B cell (primary cell): ENCODE results near the gene ASB7. TPM values are rescaled to one million over a fixed set of nuclear protein-coding genes. Genes with fewer than 3 reads are reported as not detected.

Experiments used
- ATAC-seq: fragments of 200-7000 bp; cut with Tn5 transposase; one replicate; pipeline ENCODE4 v1.10.0; 2021; ENCODE audit warnings: low read depth, mild to moderate bottlenecking, moderate number of reproducible peaks, moderate library complexity
- CTCF ChIA-PET: fragments of 350-600 bp; sonication (Branson Sonifier 250); formaldehyde crosslinking; loops from one replicate; lab custom pipeline; 2021; ENCODE audit warnings: antibody characterized with exemption, inconsistent platforms; lab: Charles Lee
- POLR2A ChIA-PET: fragments of 350-600 bp; sonication (Branson Sonifier 250); formaldehyde crosslinking; loops from one replicate; lab custom pipeline; 2021; ENCODE audit warnings: antibody characterized with exemption; lab: Charles Lee
- DNase-seq: peaks from one replicate; pipeline ENCODE4 v3.0.0; 2013
- H2AFZ ChIP-seq: 2 replicates; pipeline ENCODE4 v1.6.1; 2012; ENCODE audit warnings: mild to moderate bottlenecking, low read depth, low read length; ENCODE audit not compliant: insufficient read depth, poor library complexity, severe bottlenecking
- H3K27ac ChIP-seq, 2 donors: 1 replicate in 1 of 2; 2 replicates in 1 of 2; pipeline ENCODE4 v1.5.1; 2012 to 2013; ENCODE audit warnings: low read length in 2 of 2, mild to moderate bottlenecking in 2 of 2, moderate library complexity in 1 of 2
- H3K27me3 ChIP-seq, 4 experiments: fragments of 200-600 bp in 1 of 4; sonication (generic) in 1 of 4; replicated peaks in 1 of 4; 1 replicate in 2 of 4; 2 replicates in 2 of 4; pipeline versions ENCODE4 v1.6.1 to v1.7.0; 2013 to 2016; ENCODE audit warnings: low read length in 3 of 4, mild to moderate bottlenecking in 2 of 4, mixed read lengths in 1 of 4, moderate library complexity in 1 of 4; ENCODE audit not compliant: insufficient read depth in 4 of 4, control insufficient read depth in 3 of 4; ENCODE audit errors: control extremely low read depth in 1 of 4
- H3K36me3 ChIP-seq, 2 experiments: replicated peaks in 1 of 2; 1 replicate in 1 of 2; 2 replicates in 1 of 2; pipeline versions ENCODE4 v1.6.1 to v1.7.1; 2013; ENCODE audit warnings: low read length in 1 of 2; ENCODE audit not compliant: insufficient read depth in 2 of 2, control insufficient read depth in 1 of 2; ENCODE audit errors: control extremely low read depth in 1 of 2, extremely low read depth in 1 of 2
- H3K4me1 ChIP-seq, 2 donors: fragments of 200-600 bp in 1 of 2; sonication (generic) in 1 of 2; 1 replicate in 1 of 2; 2 replicates in 1 of 2; pipeline versions ENCODE4 v1.5.1 to v1.6.1; 2013 to 2017; ENCODE audit warnings: low read length in 2 of 2; ENCODE audit not compliant: control insufficient read depth in 2 of 2, insufficient read depth in 2 of 2
- H3K4me2 ChIP-seq: replicated peaks from 2 replicates; pipeline ENCODE3; 2012; ENCODE audit warnings: mild to moderate bottlenecking, low read depth, low read length; ENCODE audit not compliant: poor library complexity, severe bottlenecking
- H3K4me3 ChIP-seq, 5 experiments: fragments of 200-600 bp in 1 of 5; sonication (generic) in 1 of 5; 1 replicate in 3 of 5; 2 replicates in 2 of 5; pipeline versions ENCODE4 v1.5.1 to v1.7.0; 2011 to 2016; ENCODE audit warnings: low read length in 4 of 5, mild to moderate bottlenecking in 4 of 5, low read depth in 2 of 5, control low read depth in 1 of 5, moderate library complexity in 1 of 5; ENCODE audit not compliant: insufficient read depth in 1 of 5; ENCODE audit errors: control extremely low read depth in 1 of 5, extremely low read depth in 1 of 5
- H3K79me2 ChIP-seq: fragments of 200-600 bp; sonication (generic); one replicate; pipeline ENCODE4 v1.6.0; 2016; ENCODE audit warnings: low read length; ENCODE audit not compliant: control insufficient read depth, insufficient read depth
- H3K9ac ChIP-seq: fragments of 200-600 bp; sonication (generic); 2 replicates; pipeline ENCODE4 v1.6.1; 2017; ENCODE audit warnings: mild to moderate bottlenecking, low read length, moderate library complexity
- H3K9me3 ChIP-seq, 3 donors: one replicate each; pipeline versions ENCODE4 v1.6.1 to v1.7.1; 2013; ENCODE audit warnings: low read length in 2 of 3; ENCODE audit not compliant: control insufficient read depth in 2 of 3, insufficient read depth in 1 of 3; ENCODE audit errors: control extremely low read depth in 1 of 3
- H4K20me1 ChIP-seq: 2 replicates; pipeline ENCODE4 v1.6.0; 2012; ENCODE audit warnings: mild to moderate bottlenecking, low read length; ENCODE audit not compliant: insufficient read depth, control insufficient read depth, poor library complexity, severe bottlenecking
- H3K27ac Mint-ChIP-seq: one replicate; pipeline ENCODE4 v1.8.0; 2021; ENCODE audit warnings: mixed read lengths
- H3K27me3 Mint-ChIP-seq: one replicate; pipeline ENCODE4 v1.8.0; 2021; ENCODE audit warnings: mixed read lengths
- H3K4me1 Mint-ChIP-seq: one replicate; pipeline ENCODE4 v1.8.0; 2021; ENCODE audit warnings: mixed read lengths
- H3K4me3 Mint-ChIP-seq: one replicate; pipeline ENCODE4 v1.8.0; 2021; ENCODE audit warnings: mixed read lengths
- H3K9me3 Mint-ChIP-seq: one replicate; pipeline ENCODE4 v1.8.0; 2022; ENCODE audit warnings: mixed read lengths; ENCODE audit not compliant: insufficient read depth
- EZH2 ChIP-seq: IDR thresholded peaks from 2 replicates; pipeline ENCODE4 v1.6.1; 2012; ENCODE audit warnings: borderline replicate concordance, low read depth, mild to moderate bottlenecking, moderate library complexity, low read length; ENCODE audit not compliant: insufficient read depth, poor library complexity, severe bottlenecking
- WGBS: methylation state at CpG from one replicate; pipeline ENCODE4 v1.1.5; 2013; ENCODE audit warnings: missing lambda C conversion rate; ENCODE audit not compliant: insufficient coverage; 5-methylcytosine and 5-hydroxymethylcytosine counted together
- intact Hi-C: fragments of 100-400 bp; cut with micrococcal nuclease; formaldehyde crosslinking; loops from one replicate; pipeline ENCODE4 v1.10.0; 2022
- polyA plus RNA-seq: library from polyadenylated mRNA; depleted of rRNA; stranded (reverse); fragments of >200 nt; gene quantifications from 2 replicates; pipeline ENCODE4 v1.2.3, GENCODE V29; 2012
- total RNA-seq, 2 donors: library from RNA; stranded (reverse); fragments of 120-200 nt in 1 of 2; gene quantifications; 1 replicate in 1 of 2; 2 replicates in 1 of 2; pipeline versions ENCODE4 v1.2.3 to v1.2.4, GENCODE V29; 2013 to 2022
- TF ChIP-seq, protein P1 (sequence below): fragments of 200-600 bp; IDR thresholded peaks from one replicate; pipeline ENCODE4 v1.8.0; 2022; ENCODE audit warnings: antibody characterized with exemption, mild to moderate bottlenecking

ASB7 gene
- total and polyA plus RNA-seq, 2 donors (not counting 1 experiment from before 2014, with no cell fraction given), result 12.1 to 25.0 TPM

DNA sequence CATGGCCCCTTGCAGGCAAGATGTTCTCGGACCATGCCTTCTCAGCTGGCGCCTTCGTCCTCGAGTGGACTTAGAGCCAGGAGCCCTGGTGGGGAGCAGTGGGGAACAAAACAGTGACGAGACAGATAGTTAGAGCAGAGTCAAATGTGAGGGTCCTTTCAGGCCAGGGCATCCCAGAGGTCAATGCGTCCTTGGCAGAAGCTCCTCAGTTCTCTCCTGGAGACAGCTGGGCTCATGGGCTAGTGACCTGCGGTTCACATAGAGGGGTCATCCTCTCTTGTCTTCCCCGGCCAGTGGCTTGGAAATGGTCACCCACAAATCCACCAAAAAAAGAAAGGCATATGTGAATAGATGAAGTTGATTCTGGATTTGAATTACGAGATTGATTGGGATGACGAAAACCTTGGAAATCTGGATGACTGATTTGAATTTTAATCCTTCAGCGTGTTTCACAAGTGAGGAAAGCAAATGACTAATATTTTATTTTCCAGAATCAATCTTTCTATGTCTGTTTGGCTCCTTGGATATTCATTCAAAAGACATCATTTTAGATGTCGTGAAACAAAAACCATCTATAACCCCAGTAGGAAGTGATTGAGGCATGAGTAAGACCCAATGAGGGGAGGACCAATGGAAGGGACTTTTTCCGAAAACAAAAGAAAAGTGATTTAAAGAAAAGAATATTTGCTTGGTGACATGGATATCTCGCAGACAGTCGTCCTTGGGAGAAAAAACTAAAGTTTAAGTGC lies 84.5 kb downstream of the ASB7 start:
- Mint-ChIP-seq H3K4me3 (no peak overlapping the region), H3K4me1 (no peaks in the 10 kb centered on the region), H3K27ac (no peak overlapping the region), H3K9me3 (peaks cover 2% of the 10 kb centered on the region), H3K27me3 (peaks cover 16% of the 10 kb centered on the region)
- Histone ChIP-seq H3K4me1 (no peaks in the 10 kb centered on the region), H2AFZ (no peak overlapping the region), H3K9me3 (peaks cover 0 to 7% (median 0%) of the 10 kb centered on the region in 3 donors), H3K4me2 (no peak overlapping the region), H4K20me1 (no peaks in the 10 kb centered on the region), H3K27ac (no peak overlapping the region), H3K27me3 (no peaks in the 10 kb centered on the region), H3K9ac (no peak overlapping the region), H3K79me2 (no peaks in the 10 kb centered on the region), H3K4me3 (no peak overlapping the region), H3K36me3 (no peaks in the 10 kb centered on the region)
- no peak for TF ChIP-seq EZH2
- TF ChIP-seq, protein P1, sequence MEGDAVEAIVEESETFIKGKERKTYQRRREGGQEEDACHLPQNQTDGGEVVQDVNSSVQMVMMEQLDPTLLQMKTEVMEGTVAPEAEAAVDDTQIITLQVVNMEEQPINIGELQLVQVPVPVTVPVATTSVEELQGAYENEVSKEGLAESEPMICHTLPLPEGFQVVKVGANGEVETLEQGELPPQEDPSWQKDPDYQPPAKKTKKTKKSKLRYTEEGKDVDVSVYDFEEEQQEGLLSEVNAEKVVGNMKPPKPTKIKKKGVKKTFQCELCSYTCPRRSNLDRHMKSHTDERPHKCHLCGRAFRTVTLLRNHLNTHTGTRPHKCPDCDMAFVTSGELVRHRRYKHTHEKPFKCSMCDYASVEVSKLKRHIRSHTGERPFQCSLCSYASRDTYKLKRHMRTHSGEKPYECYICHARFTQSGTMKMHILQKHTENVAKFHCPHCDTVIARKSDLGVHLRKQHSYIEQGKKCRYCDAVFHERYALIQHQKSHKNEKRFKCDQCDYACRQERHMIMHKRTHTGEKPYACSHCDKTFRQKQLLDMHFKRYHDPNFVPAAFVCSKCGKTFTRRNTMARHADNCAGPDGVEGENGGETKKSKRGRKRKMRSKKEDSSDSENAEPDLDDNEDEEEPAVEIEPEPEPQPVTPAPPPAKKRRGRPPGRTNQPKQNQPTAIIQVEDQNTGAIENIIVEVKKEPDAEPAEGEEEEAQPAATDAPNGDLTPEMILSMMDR, result no peak
- ChIA-PET POLR2A (no interaction called here), CTCF (no interaction called here)
- WGBS, result 90% methylated on average over 6 of the region's 15 CpGs
- no peak for DNase-seq
- intact Hi-C loops, result no loop called here
- ATAC-seq, result no peak

DNA sequence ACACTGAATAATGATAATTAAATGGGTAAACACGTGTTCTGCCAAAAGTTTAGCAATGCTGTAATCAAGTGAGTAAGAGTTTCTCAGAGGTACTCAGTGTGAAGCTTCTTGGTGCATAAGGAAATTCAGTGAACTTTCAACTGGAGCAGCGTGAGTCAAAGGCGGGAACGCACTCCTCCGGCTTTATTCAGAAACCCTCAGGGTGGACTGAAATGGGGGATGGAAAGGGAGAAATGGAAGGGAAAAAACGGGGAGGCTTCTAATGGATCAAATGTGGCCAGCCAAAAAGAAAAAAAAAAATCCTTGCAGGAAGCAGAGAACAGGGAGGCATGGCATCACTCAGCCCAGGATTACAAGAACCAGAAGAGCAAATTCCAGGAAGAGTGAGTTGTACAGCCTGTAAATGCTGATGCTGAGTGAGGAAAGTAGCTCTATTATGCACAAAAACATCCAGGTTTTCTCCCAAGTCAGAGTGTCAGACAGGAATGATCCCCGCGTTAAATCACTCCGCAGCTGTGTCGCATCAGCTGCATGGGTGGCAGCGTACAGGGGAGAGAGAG lies 85.3 kb downstream of the ASB7 start:
- H3K27ac Mint-ChIP-seq, result no peak overlapping the region
- DNase-seq, result no peak
- no peaks in the 10 kb centered on the region for H3K4me1 Mint-ChIP-seq
- ATAC-seq, result no peak
- no peak overlapping the region for H3K9ac ChIP-seq
- peaks cover 19% of the 10 kb centered on the region for H3K27me3 Mint-ChIP-seq
- ChIA-PET POLR2A (no interaction called here), CTCF (no interaction called here)
- H2AFZ ChIP-seq, result no peak overlapping the region
- intact Hi-C loops, result no loop called here
- peaks cover 0 to 9% (median 0%) of the 10 kb centered on the region in 3 donors for H3K9me3 ChIP-seq
- no peaks in the 10 kb centered on the region for H3K4me1 ChIP-seq
- no peaks in the 10 kb centered on the region for H3K9me3 Mint-ChIP-seq
- no peak overlapping the region for H3K4me3 ChIP-seq
- no peaks in the 10 kb centered on the region for H3K27me3 ChIP-seq
- 81% methylated on average over 11 of the region's 11 CpGs for WGBS
- H4K20me1 ChIP-seq, result no peaks in the 10 kb centered on the region
- no peaks in the 10 kb centered on the region for H3K79me2 ChIP-seq
- no peak overlapping the region for H3K27ac ChIP-seq
- TF ChIP-seq, protein P1, result no peak
- no peak for TF ChIP-seq EZH2
- no peak overlapping the region for H3K4me3 Mint-ChIP-seq
- H3K36me3 ChIP-seq, result no peaks in the 10 kb centered on the region
- H3K4me2 ChIP-seq, result no peak overlapping the region
